ENCODE data around the gene ZNF335.
A peak's percentile ranks its signal among the peaks of the same experiment; 100 is the strongest.
"Not testable (repeated sequence)": the region's sequence is repeated elsewhere in the genome, so short reads cannot be mapped to it uniquely, and the experiment has no call there.

Gene ZNF335

GRCh38 chr20:45934046-45934585 lies 37.9 kb downstream of the ZNF335 start:
- peak; percentile 16 for DNase-seq (ENCODE audit: low read depth)

DNA sequence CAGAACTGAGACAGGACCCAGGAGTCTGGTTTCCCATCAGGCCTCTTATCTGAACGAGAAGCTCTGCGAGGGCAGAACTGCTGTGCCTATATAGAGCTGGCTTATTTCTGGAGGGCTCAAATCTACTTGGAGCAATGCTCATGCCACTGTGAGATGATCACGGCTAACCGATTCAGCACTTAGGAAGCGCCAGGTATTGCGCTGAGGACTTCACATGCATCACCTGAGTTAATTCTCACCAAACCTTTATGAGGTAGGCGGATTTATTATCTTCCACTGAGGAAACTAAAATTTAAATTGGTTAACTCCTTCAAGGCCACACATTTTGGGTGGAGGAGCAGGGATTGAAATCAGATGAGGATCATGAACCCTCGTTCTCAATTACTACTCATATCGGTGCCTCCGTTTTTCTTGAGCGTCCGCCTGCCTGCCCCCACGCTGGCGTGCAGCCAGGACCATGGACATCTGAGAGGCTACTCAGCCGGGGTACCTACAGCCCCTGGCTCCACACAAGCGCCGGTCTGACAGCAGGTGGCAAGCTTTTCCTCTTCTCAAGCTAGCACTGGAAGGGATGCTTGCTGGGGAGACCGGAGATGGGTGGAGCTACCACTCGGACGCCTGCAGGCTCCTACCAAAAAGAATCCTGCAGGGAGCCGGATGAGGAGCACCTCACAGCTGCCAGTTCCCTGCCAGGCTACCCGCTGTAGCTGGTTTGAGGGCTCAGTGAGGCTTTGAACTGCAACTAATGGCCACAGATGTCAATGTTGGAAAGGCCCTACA lies 38.5 kb downstream of the ZNF335 start:
- peak; percentile 51 for DNase-seq (ENCODE audit: low read depth)

GRCh38 chr20:45931680-45932079 lies 40.3 kb downstream of the ZNF335 start:
- DNase-seq (ENCODE audit: low read depth) = not testable (repeated sequence)

DNA sequence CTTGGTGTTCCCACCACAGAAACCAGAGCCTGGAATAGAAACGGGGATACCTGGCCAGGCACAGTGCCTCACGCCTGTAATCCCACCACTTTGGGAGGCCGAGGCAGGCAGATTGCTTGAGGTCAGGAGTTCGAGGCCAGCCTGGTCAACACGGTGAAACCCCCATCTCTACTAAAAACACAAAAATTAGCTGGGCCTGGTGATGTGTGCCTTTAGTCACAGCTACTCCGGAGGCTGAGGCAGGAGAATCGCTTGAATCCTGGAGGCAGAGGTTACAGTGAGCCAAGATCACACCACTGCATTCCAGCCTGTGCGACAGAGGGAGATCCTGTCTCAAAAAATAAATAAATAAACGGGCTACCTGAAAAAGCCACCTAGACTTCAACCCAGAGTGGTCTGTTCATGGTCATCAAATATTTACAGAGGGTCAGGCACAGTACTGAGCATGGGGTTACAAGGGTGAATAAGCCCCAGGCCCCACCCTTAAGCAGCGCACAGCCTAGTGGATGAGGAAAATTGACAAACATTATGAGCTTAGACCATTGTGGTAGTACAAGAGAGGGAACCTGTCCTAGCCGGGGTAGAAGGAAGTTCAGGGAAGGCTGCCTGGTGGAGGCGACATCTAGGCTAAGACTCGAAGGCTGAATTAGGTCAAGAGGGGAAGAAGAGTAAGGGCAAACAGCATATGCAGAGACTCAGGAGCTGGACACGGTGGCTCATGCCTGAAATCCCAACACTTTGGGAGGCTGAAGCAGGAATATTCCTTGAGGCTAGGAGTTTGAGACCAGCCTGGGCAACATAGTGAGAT lies 44.7 kb downstream of the ZNF335 start:
- DNase-seq (ENCODE audit: low read depth) = no peak

DNA sequence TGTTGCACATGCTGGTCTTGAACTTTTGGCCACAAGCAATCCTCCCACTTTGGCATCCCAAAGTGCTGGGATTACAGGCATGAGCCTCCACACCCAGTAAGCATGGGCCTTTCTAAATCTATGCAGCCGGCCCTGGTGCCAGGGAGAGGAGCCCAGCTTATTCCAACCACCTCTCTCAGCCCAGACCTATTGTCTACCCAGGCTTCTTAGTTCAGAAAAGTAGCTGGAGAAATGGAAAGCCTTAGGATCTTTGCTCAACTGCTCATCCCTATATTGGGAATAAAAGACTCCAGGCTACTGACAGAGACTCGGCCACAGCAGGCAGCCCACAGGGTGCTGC lies 45.3 kb downstream of the ZNF335 start:
- DNase-seq (ENCODE audit: low read depth) = no peak

GRCh38 chr20:45925821-45926506 lies 46.0 kb downstream of the ZNF335 start:
- no peak for DNase-seq (ENCODE audit: low read depth)

- DNase-seq (ENCODE audit: low read depth) = no peak
Observed at GRCh38 chr20:45924391-45925261, 47.4 kb downstream of the ZNF335 start.

- no peak for DNase-seq (ENCODE audit: low read depth)
Observed at GRCh38 chr20:45921337-45922189, 50.4 kb downstream of the ZNF335 start.

GRCh38 chr20:45920462-45921336 lies 51.3 kb downstream of the ZNF335 start:
- DNase-seq (ENCODE audit: low read depth) = no peak

- DNase-seq (ENCODE audit: low read depth) = no peak
Observed at GRCh38 chr20:45919542-45920399, 52.2 kb downstream of the ZNF335 start.

DNA sequence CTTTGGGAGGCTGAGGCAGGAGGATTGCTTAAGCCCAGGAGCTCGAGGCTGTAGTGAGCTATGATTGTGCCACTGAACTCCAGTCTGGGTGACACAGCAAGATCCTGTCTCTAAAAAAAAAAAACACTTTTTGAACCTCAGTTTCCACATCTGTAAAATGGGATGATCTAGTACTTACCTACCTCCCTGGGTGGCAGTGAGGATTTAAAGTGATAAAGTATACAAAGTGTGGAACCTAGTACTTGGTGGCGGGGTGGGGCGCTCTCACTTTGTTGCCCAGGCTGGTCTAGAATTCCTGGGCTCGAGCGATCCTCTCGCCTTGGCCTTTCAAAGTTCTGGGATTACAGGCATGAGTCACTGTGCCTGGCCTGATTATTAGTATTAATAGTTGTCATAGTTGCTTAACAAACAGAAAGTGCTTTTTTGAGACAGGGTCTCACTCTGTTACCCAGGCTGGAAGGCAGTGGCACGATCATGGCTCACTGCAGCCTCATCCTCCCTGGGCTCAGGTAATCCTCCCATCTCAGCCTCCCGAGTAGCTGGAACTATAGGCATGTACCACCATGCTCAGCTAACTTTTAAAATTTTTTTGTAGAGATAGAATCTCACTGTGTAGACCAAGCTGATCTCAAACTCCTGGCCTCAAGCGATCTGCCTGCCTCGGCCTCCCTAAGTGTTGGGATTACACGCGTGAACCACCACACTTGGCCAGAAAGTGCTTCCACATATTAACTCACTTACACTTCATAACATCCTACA lies 53.0 kb downstream of the ZNF335 start:
- DNase-seq (ENCODE audit: low read depth) = no peak

- no peak for DNase-seq (ENCODE audit: low read depth)
Observed at GRCh38 chr20:45918182-45918737, 53.7 kb downstream of the ZNF335 start.

DNA sequence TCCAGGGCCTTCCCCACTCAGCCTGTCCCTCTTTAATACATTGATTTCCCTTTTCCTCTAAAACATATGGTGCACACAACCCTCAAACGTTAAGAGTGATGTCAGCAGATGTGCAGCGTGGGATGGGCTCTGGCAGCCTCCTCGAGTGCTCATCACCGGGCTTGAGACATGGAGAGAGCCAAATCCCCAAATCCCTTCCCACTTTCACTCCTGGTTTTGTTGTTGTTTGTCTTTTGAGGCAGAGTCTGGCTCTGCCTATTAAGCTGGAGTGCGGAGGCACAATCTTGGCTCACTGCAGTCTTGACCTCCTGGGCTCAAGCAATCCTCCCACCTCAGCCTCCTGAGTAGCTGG lies 54.2 kb downstream of the ZNF335 start:
- DNase-seq (ENCODE audit: low read depth) = no peak

- DNase-seq (ENCODE audit: low read depth) = no peak
Observed at GRCh38 chr20:45913116-45913515, 58.9 kb downstream of the ZNF335 start.

DNA sequence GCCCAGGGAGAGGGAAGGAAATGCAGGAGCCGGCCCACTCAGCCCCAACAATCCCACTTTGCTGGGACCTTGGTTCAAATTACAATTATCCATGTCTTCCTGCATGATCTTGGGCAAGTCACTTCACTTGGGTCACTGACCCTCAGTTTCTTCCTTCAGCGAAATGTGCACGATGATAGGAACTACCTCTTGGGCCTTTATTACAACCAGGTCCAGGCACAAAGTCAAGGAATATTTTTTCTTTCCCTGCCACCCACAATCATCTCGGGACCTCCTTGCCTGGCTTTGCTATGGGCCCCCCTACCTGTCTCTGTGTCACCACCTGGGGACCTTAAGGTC lies 59.7 kb downstream of the ZNF335 start:
- no peak for DNase-seq (ENCODE audit: low read depth)

DNA sequence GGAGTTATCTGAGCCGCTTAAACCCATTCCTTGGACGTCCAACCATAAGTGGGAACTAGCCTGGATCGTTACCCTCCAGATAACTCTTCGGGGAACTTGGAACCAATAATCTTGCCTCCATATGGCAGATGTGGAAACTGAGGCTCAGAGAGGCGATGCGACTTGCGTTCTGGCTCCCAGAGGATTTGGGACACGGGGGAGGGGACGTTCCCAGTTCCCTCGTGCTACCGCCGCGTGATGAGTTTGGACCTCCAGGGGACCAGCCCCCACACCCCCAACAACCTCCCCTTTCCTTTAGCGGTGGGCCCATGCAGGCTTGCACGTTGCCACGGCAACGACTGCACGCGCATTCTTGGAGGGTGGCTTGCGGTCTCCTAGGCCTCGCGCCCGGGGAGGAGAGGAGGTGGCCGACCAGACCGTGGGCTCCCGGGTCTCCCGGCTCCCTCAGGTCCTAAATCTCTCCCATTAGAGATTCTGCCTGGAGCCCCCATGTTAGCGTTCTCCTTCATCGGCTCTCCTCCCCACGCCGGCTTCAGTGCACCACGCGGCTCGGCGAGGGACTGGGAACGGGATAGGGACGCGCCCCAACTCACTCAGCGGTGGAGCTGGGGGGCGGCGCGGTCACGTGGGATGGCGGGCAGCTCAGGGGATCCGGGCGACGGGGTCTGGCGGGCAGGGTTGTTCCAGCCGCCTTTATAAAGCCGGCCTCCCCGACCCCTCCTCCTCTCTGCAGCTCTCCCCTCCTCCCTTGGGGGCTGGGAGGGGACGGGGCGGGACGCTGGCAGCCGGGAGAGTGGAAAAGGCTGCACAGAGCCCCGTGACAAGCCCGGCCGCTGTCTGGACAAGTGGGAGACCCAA lies 60.3 kb downstream of the ZNF335 start, which contains the start of gene PLTP:
TSS of gene PLTP (minus strand) at position 670 of the 858 bp plus-strand sequence. CDS start 703 bp downstream, outside the sequence.
- DNase-seq (ENCODE audit: low read depth) = no peak

Data from activated T-cell treated with anti-CD3 and anti-CD28 coated beads for 24 hours (primary cell).